ENCODE measurements around the gene GPRC5C.

GPRC5C gene

GRCh38 chr17:74389084-74389753 lies 42.7 kb upstream of the GPRC5C start:
- H3K4me3 ChIP-seq (ENCODE audit: control insufficient read depth, low read depth, low read length) = no peak overlapping the region
- no peak for TF ChIP-seq CTCF (IDR thresholded peaks at IDR 0.05; ENCODE audit: control insufficient read depth, insufficient read depth, low read depth, low read length, missing control alignments)
- DNase-seq (ENCODE audit: low read depth) = no peak

DNA sequence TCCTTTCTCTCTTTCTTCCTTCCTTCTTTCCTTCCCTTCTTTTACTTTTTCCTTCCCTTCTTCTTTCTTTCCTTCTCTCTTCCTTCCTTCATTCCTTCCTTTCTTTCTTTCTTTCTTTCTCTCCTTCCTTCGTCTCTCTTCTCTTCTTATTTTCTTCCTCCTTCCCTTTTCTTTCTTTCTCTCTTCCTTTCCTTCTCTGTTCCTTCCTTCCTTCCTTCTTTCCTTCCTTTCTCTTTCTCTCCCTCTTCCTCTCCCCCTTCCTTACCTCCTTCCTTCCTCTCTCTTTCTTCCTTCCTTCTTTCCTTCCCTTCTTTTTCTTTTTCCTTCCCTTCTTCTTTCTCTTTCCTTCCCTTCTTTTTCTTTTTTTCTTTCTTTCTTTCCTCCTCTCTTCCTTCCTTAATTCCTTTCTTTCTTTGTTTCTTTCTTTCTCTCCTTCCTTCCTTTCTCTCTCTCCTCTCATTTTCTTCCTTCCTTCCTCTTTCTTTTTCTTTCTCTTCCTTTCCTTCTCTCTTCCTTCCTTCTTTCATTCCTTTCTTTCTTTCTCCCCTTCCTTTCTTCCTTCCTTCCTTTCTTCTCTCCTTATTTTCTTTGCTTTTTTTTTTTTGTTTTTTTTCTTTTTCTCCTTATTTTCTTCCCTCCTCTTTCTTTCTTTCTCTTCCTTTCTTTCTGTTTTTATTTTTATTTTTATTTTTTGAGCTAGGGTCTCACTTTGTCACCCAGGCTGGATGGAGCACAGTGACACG lies 41.8 kb upstream of the GPRC5C start:
- H3K4me3 ChIP-seq (ENCODE audit: control insufficient read depth, low read depth, low read length) = no peak overlapping the region
- no peak for TF ChIP-seq CTCF (IDR thresholded peaks at IDR 0.05; ENCODE audit: control insufficient read depth, insufficient read depth, low read depth, low read length, missing control alignments)
- DNase-seq (ENCODE audit: low read depth) = no peak

DNA sequence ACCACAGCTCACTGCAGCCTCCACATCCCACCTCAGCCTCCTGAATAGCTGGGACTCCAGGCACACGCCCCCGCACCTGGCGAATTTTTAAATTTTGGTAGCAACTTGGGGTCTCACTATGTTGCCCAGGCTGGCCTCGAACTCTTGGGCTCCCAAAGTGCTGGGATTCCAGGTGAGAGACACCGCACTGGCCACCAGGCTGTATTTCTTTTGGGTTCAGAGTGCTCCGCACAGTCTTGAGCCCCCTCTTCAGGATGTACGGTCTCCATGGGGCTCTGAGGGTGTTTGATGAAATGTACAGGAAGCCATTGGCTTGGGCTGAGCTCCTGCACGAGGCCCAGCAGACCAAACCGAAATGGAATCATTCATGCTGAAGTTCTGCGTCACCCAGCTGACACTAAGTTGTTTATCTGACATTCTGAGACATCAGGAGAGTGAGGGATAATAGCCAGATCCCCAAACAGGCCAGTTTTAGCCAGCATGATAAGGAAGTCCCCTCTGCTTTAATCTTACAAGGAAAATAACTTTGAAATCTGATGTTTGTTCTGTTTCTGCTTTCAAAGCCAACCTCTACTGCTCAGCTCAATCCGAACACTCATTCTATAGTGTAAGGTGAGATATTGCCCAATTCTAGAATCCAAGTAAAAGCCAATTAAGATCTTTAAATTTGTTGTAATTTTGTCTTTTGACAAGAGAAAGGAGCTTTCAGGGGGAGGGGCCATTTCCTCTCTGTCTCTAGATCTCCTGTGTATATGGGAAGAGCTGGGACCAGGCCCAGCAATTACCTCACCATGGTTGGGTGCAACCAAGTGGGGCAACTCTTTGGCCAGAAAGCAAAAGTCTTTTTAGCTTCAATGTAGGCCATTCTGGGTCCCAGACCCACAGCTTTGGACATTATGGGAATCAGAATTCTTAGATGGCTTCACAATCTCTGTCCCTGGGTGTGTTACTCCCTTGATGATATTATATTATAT lies 40.9 kb upstream of the GPRC5C start:
- no peak for DNase-seq (ENCODE audit: low read depth)
- TF ChIP-seq CTCF (IDR thresholded peaks at IDR 0.05; ENCODE audit: control insufficient read depth, insufficient read depth, low read depth, low read length, missing control alignments) = no peak
- no peak overlapping the region for H3K4me3 ChIP-seq (ENCODE audit: control insufficient read depth, low read depth, low read length)

DNA sequence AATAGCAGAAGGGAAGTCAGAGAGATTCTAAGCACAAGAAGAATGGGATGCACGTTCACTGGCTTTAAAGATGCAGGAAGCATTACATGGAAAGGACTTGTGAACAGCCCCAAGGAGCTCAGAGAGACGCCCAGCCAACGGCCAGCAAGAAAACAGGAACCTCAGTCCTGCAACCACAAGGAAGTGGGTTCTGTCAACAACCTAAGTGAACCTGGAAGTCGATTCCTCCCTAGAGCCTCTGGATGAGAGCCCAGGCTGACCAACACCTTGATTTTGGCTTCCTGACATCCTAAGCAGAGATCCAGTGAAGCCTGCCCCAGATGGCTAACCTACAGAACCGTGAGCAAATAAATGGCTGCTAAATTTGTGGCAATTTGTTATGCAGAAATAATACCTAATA lies 40.1 kb upstream of the GPRC5C start:
- no peak for DNase-seq (ENCODE audit: low read depth)
- no peak for TF ChIP-seq CTCF (IDR thresholded peaks at IDR 0.05; ENCODE audit: control insufficient read depth, insufficient read depth, low read depth, low read length, missing control alignments)
- H3K4me3 ChIP-seq (ENCODE audit: control insufficient read depth, low read depth, low read length) = no peak overlapping the region

- no peak for TF ChIP-seq CTCF (IDR thresholded peaks at IDR 0.05; ENCODE audit: control insufficient read depth, insufficient read depth, low read depth, low read length, missing control alignments)
- no peak for DNase-seq (ENCODE audit: low read depth)
- no peak overlapping the region for H3K4me3 ChIP-seq (ENCODE audit: control insufficient read depth, low read depth, low read length)
These were observed 39.0 kb upstream of the GPRC5C start for GRCh38 chr17:74392848-74393247.

- no peak for DNase-seq (ENCODE audit: low read depth)
- no peak for TF ChIP-seq CTCF (IDR thresholded peaks at IDR 0.05; ENCODE audit: control insufficient read depth, insufficient read depth, low read depth, low read length, missing control alignments)
- no peak overlapping the region for H3K4me3 ChIP-seq (ENCODE audit: control insufficient read depth, low read depth, low read length)
These were observed 38.4 kb upstream of the GPRC5C start for GRCh38 chr17:74393346-74393942.
